Measurements from ENCODE around the gene PEX3.

PEX3 gene

GRCh38 chr6:143516690-143517446, 66.3 kb downstream of the PEX3 start:
- DNase-seq (ENCODE audit: low read depth) = peak; percentile 57
- no peak overlapping the region for H3K4me3 ChIP-seq (ENCODE audit: low read depth, low read length)
- TF ChIP-seq MYC (IDR thresholded peaks at IDR 0.05; ENCODE audit: low read depth, low read length) = no peak
- no peak for TF ChIP-seq CTCF (IDR thresholded peaks at IDR 0.05; ENCODE audit: low read depth, low read length)
- no peak for TF ChIP-seq POLR2A (IDR thresholded peaks at IDR 0.05; ENCODE audit: extremely low read depth, insufficient read length)
- no peak for TF ChIP-seq MAX (IDR thresholded peaks at IDR 0.05; ENCODE audit: low read depth, low read length)

- DNase-seq (ENCODE audit: low read depth) = no peak
- TF ChIP-seq POLR2A (IDR thresholded peaks at IDR 0.05; ENCODE audit: extremely low read depth, insufficient read length) (no peak), MAX (IDR thresholded peaks at IDR 0.05; ENCODE audit: low read depth, low read length) (no peak), MYC (IDR thresholded peaks at IDR 0.05; ENCODE audit: low read depth, low read length) (no peak), CTCF (IDR thresholded peaks at IDR 0.05; ENCODE audit: low read depth, low read length) (no peak)
- no peak overlapping the region for H3K4me3 ChIP-seq (ENCODE audit: low read depth, low read length)
Measured at GRCh38 chr6:143517447-143517773, 66.8 kb downstream of the PEX3 start.

GRCh38 chr6:143522039-143522600, 71.5 kb downstream of the PEX3 start:
- TF ChIP-seq CTCF (IDR thresholded peaks at IDR 0.05; ENCODE audit: low read depth, low read length) (no peak), POLR2A (IDR thresholded peaks at IDR 0.05; ENCODE audit: extremely low read depth, insufficient read length) (no peak), MYC (IDR thresholded peaks at IDR 0.05; ENCODE audit: low read depth, low read length) (no peak), MAX (IDR thresholded peaks at IDR 0.05; ENCODE audit: low read depth, low read length) (no peak)
- H3K4me3 ChIP-seq (ENCODE audit: low read depth, low read length) = no peak overlapping the region
- no peak for DNase-seq (ENCODE audit: low read depth)

GRCh38 chr6:143525356-143525755, 74.8 kb downstream of the PEX3 start:
- TF ChIP-seq MYC (IDR thresholded peaks at IDR 0.05; ENCODE audit: low read depth, low read length) (no peak), MAX (IDR thresholded peaks at IDR 0.05; ENCODE audit: low read depth, low read length) (no peak), POLR2A (IDR thresholded peaks at IDR 0.05; ENCODE audit: extremely low read depth, insufficient read length) (no peak), CTCF (IDR thresholded peaks at IDR 0.05; ENCODE audit: low read depth, low read length) (no peak)
- H3K4me3 ChIP-seq (ENCODE audit: low read depth, low read length) = no peak overlapping the region
- peak; percentile 74 for DNase-seq (ENCODE audit: low read depth)

GRCh38 chr6:143527677-143528076, 77.1 kb downstream of the PEX3 start:
- no peak for DNase-seq (ENCODE audit: low read depth)
- no peak overlapping the region for H3K4me3 ChIP-seq (ENCODE audit: low read depth, low read length)
- no peak for TF ChIP-seq MAX (IDR thresholded peaks at IDR 0.05; ENCODE audit: low read depth, low read length)
- no peak for TF ChIP-seq POLR2A (IDR thresholded peaks at IDR 0.05; ENCODE audit: extremely low read depth, insufficient read length)
- no peak for TF ChIP-seq MYC (IDR thresholded peaks at IDR 0.05; ENCODE audit: low read depth, low read length)
- TF ChIP-seq CTCF (IDR thresholded peaks at IDR 0.05; ENCODE audit: low read depth, low read length) = no peak
